ENCODE data around the gene PLGRKT. TPM values are rescaled to one million over a fixed set of nuclear protein-coding genes. Genes with fewer than 3 reads are reported as not detected.

Gene PLGRKT
- total and polyA plus RNA-seq, 2 donors (not counting 3 experiments of a cell fraction or from before 2014, with no cell fraction given): 3.8 to 21.2 TPM

- FAIRE-seq (no peak), DNase-seq (ENCODE audit: low read depth, low spot score) (no peak)
- H3K9me3 ChIP-seq (replicated peaks; ENCODE audit: control insufficient read depth, insufficient read depth, low read length): no peaks in the 10 kb centered on the region
- H3K4me1 ChIP-seq (ENCODE audit: control insufficient read depth, extremely low read depth, insufficient read depth, low read length): no peaks in the 10 kb centered on the region
- intact Hi-C loops (cut with micrococcal nuclease): no loop called here
- no peaks in the 10 kb centered on the region for H3K27me3 ChIP-seq (ENCODE audit: control insufficient read depth in 2 of 2, insufficient read depth in 2 of 2, low read length in 2 of 2)
- H4K20me1 ChIP-seq (replicated peaks; ENCODE audit: control insufficient read depth, extremely low read depth, insufficient read depth, low read length): no peaks in the 10 kb centered on the region
- no peak overlapping the region for H3K4me2 ChIP-seq (ENCODE audit: insufficient read depth, low read length)
- ChIA-PET CTCF (interaction anchor here (0.7 to 3.9 kb wide), 2 partner anchors 178 to 236 kb away, joined by 3 to 37 read pairs; no protein-coding TSS in a partner anchor), POLR2A (no interaction called here)
- H3K9me1 ChIP-seq (replicated peaks; ENCODE audit: control insufficient read depth, extremely low read depth, insufficient read depth, low read length): no peaks in the 10 kb centered on the region
- no peaks in the 10 kb centered on the region for H3K79me2 ChIP-seq (ENCODE audit: control insufficient read depth, insufficient read depth, low read length)
- TF ChIP-seq POLR2AphosphoS5 (IDR thresholded peaks at IDR 0.05; ENCODE audit: insufficient read depth, low read depth, low read length) (no peak), CTCF (IDR thresholded peaks at IDR 0.05; ENCODE audit: extremely low read depth in 1 of 2, insufficient read depth in 1 of 2, low read depth in 1 of 2, low read length in 2 of 2) (no peak), EZH2 (IDR thresholded peaks at IDR 0.05; ENCODE audit: borderline replicate concordance, low read depth, low read length, severe bottlenecking) (no peak), FOS (IDR thresholded peaks at IDR 0.05; ENCODE audit: borderline replicate concordance, insufficient read depth, low read length) (no peak), GATA2 (IDR thresholded peaks at IDR 0.05; ENCODE audit: insufficient read depth, insufficient read length, low read depth, low read length) (no peak)
- no peak overlapping the region for H2AFZ ChIP-seq (ENCODE audit: low read depth, low read length)
- BruUV-seq (replicated peaks): no TSS peak
- H3K27ac ChIP-seq (ENCODE audit: insufficient read depth, low read depth, low read length): no peak overlapping the region
- H3K36me3 ChIP-seq (ENCODE audit: control insufficient read depth in 2 of 2, extremely low read depth in 1 of 2, insufficient read depth in 2 of 2, low read length in 2 of 2): no peaks in the 10 kb centered on the region
- dilution Hi-C loops (cut with MboI; ENCODE audit: extremely low pct_ligation_motif_present, low sequenced_read_pairs): no loop called here
- H3K4me3 ChIP-seq (replicated peaks in 1 of 3; ENCODE audit: insufficient read depth in 1 of 3, low read depth in 1 of 3, low read length in 3 of 3): no peak overlapping the region
- no peak overlapping the region for H3K9ac ChIP-seq (replicated peaks; ENCODE audit: extremely low read depth, insufficient read depth, low read length)
Observed at GRCh38 chr9:5422276-5422675, 15.4 kb downstream of the PLGRKT start.

- no peak overlapping the region for H3K4me2 ChIP-seq (ENCODE audit: insufficient read depth, low read length)
- no peak overlapping the region for H3K9ac ChIP-seq (replicated peaks; ENCODE audit: extremely low read depth, insufficient read depth, low read length)
- no peak overlapping the region for H3K4me3 ChIP-seq (replicated peaks in 1 of 3; ENCODE audit: insufficient read depth in 1 of 3, low read depth in 1 of 3, low read length in 3 of 3)
- no peaks in the 10 kb centered on the region for H3K79me2 ChIP-seq (ENCODE audit: control insufficient read depth, insufficient read depth, low read length)
- H4K20me1 ChIP-seq (replicated peaks; ENCODE audit: control insufficient read depth, extremely low read depth, insufficient read depth, low read length): no peaks in the 10 kb centered on the region
- H3K9me1 ChIP-seq (replicated peaks; ENCODE audit: control insufficient read depth, extremely low read depth, insufficient read depth, low read length): no peaks in the 10 kb centered on the region
- intact Hi-C loops (cut with micrococcal nuclease) (no loop called here), dilution Hi-C loops (cut with MboI; ENCODE audit: extremely low pct_ligation_motif_present, low sequenced_read_pairs) (no loop called here)
- H3K27ac ChIP-seq (ENCODE audit: insufficient read depth, low read depth, low read length): no peak overlapping the region
- no peaks in the 10 kb centered on the region for H3K4me1 ChIP-seq (ENCODE audit: control insufficient read depth, extremely low read depth, insufficient read depth, low read length)
- FAIRE-seq: no peak
- no peaks in the 10 kb centered on the region for H3K36me3 ChIP-seq (ENCODE audit: control insufficient read depth in 2 of 2, extremely low read depth in 1 of 2, insufficient read depth in 2 of 2, low read length in 2 of 2)
- no TSS peak for BruUV-seq (replicated peaks)
- H2AFZ ChIP-seq (ENCODE audit: low read depth, low read length): no peak overlapping the region
- TF ChIP-seq JUN (IDR thresholded peaks at IDR 0.05; ENCODE audit: borderline replicate concordance, insufficient read depth, insufficient read length, low read depth) (no peak), POLR2AphosphoS5 (IDR thresholded peaks at IDR 0.05; ENCODE audit: insufficient read depth, low read depth, low read length) (no peak), POLR2A (IDR thresholded peaks at IDR 0.05; ENCODE audit: low read depth, low read length) (no peak), MYC (IDR thresholded peaks at IDR 0.05; ENCODE audit: low read depth, low read length) (no peak), CTCF (IDR thresholded peaks at IDR 0.05; ENCODE audit: extremely low read depth in 1 of 2, insufficient read depth in 1 of 2, low read depth in 1 of 2, low read length in 2 of 2) (no peak), EZH2 (IDR thresholded peaks at IDR 0.05; ENCODE audit: borderline replicate concordance, low read depth, low read length, severe bottlenecking) (no peak), GATA2 (IDR thresholded peaks at IDR 0.05; ENCODE audit: insufficient read depth, insufficient read length, low read depth, low read length) (no peak), FOS (IDR thresholded peaks at IDR 0.05; ENCODE audit: borderline replicate concordance, insufficient read depth, low read length) (no peak), MAX (IDR thresholded peaks at IDR 0.05; ENCODE audit: insufficient read depth, insufficient read length) (no peak)
- no peak for DNase-seq (ENCODE audit: low read depth, low spot score)
- ChIA-PET POLR2A (no interaction called here), CTCF (interaction anchor here (1.5 to 3.9 kb wide), 2 partner anchors 21 to 235 kb away, joined by 3 to 37 read pairs; no protein-coding TSS in a partner anchor)
- H3K9me3 ChIP-seq (replicated peaks; ENCODE audit: control insufficient read depth, insufficient read depth, low read length): no peaks in the 10 kb centered on the region
- no peaks in the 10 kb centered on the region for H3K27me3 ChIP-seq (ENCODE audit: control insufficient read depth in 2 of 2, insufficient read depth in 2 of 2, low read length in 2 of 2)
Observed at GRCh38 chr9:5421163-5421562, 16.6 kb downstream of the PLGRKT start.

Data from endothelial cell of umbilical vein (primary cell).